Omental fat pad (tissue), 4 donors: Measurements from ENCODE around the gene CREB3L2. TPM values are rescaled to one million over a fixed set of nuclear protein-coding genes. Genes with fewer than 3 reads are reported as not detected.

ENCODE experiments used
- ATAC-seq: fragments of 150-250 bp; one replicate; pipeline ENCODE4 v1.9.1; 2016; ENCODE audit warnings: mild to moderate bottlenecking, moderate library complexity; ENCODE audit not compliant: low FRiP score
- DNase-seq: peaks from one replicate; pipeline ENCODE4 v3.0.0-alpha.2; 2019; ENCODE audit warnings: low spot score
- total RNA-seq, 4 donors: library from RNA; depleted of rRNA; stranded (reverse); fragments of >200 nt; gene quantifications; one replicate each; pipeline ENCODE4 v1.1.0, GENCODE V29; 2016
- TF ChIP-seq, protein P1 (sequence below), 3 donors: fragments of 450-650 bp; IDR thresholded peaks; one replicate each; pipeline ENCODE4 v1.5.1; 2016 to 2017; ENCODE audit warnings: antibody characterized with exemption in 3 of 3, mild to moderate bottlenecking in 3 of 3, moderate library complexity in 2 of 3

Gene CREB3L2
- total RNA-seq, 4 donors from 2014 or later, result 35.6 to 50.4 (median 42.8) TPM

- no peak for DNase-seq
- TF ChIP-seq, protein P1, sequence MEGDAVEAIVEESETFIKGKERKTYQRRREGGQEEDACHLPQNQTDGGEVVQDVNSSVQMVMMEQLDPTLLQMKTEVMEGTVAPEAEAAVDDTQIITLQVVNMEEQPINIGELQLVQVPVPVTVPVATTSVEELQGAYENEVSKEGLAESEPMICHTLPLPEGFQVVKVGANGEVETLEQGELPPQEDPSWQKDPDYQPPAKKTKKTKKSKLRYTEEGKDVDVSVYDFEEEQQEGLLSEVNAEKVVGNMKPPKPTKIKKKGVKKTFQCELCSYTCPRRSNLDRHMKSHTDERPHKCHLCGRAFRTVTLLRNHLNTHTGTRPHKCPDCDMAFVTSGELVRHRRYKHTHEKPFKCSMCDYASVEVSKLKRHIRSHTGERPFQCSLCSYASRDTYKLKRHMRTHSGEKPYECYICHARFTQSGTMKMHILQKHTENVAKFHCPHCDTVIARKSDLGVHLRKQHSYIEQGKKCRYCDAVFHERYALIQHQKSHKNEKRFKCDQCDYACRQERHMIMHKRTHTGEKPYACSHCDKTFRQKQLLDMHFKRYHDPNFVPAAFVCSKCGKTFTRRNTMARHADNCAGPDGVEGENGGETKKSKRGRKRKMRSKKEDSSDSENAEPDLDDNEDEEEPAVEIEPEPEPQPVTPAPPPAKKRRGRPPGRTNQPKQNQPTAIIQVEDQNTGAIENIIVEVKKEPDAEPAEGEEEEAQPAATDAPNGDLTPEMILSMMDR (IDR thresholded peaks at IDR 0.05), result no peak
- ATAC-seq, result no peak
Measured at GRCh38 chr7:137990251-137990941, 11.5 kb downstream of the CREB3L2 start.

GRCh38 chr7:137989590-137989989, 12.3 kb downstream of the CREB3L2 start:
- TF ChIP-seq, protein P1 (IDR thresholded peaks at IDR 0.05), result no peak
- ATAC-seq, result no peak
- no peak for DNase-seq

DNA sequence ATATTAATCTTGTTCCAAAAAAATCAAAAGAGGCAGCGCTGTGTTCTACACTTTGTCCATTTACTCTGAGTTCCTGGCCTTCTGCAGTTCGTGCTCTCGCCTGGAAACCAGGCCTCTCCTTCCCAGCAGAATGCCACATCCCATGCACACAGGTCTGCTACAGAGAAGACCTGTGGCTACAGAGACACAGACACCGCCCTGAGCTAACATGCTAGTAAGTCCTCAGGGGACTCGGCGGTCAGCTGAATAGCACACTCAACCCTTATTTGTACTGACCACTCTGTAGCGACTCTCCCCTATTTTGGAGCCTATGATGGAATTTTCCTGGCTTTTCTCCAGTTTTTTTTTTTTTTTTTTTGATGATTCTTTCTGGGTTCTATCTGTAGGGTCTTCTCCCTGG, 12.8 kb downstream of the CREB3L2 start:
- ATAC-seq (no peak), DNase-seq (no peak)
- TF ChIP-seq, protein P1 (IDR thresholded peaks at IDR 0.05), result no peak

- DNase-seq (no peak), ATAC-seq (no peak)
- TF ChIP-seq, protein P1 (IDR thresholded peaks at IDR 0.05), result no peak
Measured at GRCh38 chr7:137987968-137988367, 13.9 kb downstream of the CREB3L2 start.

GRCh38 chr7:137987563-137987962, 14.3 kb downstream of the CREB3L2 start:
- no peak for ATAC-seq
- TF ChIP-seq, protein P1 (IDR thresholded peaks at IDR 0.05), result no peak
- DNase-seq, result no peak

DNA sequence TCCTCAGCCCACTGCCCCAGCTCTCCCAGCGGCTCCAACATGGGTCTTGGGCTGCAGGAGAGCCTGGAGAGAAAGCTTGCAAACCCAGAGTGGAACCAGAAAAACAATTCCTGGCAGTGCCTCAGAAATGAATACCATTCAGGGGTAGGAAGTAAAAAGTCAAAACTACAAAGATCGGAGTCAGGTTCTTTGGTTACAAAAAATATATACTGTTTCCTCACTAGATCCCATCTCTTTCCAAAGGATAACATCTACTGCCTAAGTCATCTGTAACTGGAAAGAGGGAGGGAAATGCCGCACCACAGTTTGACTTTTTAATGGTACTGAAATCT, 14.9 kb downstream of the CREB3L2 start:
- TF ChIP-seq, protein P1 (IDR thresholded peaks at IDR 0.05), result no peak
- DNase-seq, result no peak
- ATAC-seq, result no peak

DNA sequence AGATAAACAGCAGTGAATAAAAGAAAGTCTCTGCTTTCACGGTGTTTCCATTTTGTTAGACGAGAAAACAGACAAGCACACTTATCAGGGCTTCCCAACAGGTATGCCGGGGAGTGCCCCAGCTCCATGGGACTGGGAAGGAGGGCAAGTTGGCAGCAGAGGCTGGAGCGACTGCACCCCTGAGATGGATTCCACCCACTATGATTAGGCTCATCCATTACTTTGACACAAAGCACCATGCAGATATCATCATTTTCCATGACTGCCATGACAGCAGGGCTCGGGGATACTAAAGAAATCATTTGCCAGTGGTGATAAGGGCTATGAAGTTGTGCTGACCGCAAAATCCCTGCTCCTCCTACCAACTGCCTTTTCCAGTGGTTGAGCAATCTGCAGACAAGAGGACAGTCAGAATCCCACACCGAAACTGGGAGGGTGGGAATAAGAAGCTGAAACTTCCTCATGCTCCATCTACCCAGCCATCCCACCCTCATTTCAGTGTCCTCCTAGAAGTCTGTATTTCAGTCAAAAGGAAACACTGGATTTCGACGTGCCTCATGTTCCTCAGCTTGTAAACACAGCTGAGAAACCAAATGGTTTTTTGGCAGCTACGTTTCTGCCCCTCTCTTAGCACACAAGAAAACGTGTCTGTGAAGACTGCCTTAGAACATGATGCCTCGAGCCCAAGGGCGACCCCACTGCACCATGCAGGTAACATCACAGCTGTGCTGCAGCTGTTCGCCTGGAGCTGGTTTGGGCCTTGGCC, 15.5 kb downstream of the CREB3L2 start:
- DNase-seq (no peak), ATAC-seq (peak; percentile 86)
- TF ChIP-seq, protein P1 (IDR thresholded peaks at IDR 0.05), result no peak
